WTC11 (cell line): ENCODE data around the gene TMCC1.

Experiments
- FOXP1 ChIP-seq: sonication (generic); formaldehyde crosslinking; IDR thresholded peaks from 2 replicates; pipeline ENCODE4 v1.8.0; 2022; ENCODE audit warnings: missing genetic modification reagents, mild to moderate bottlenecking, moderate library complexity, borderline replicate concordance
- SP1 ChIP-seq: sonication (generic); formaldehyde crosslinking; conservative IDR thresholded peaks from 2 replicates; pipeline ENCODE4 v1.8.1; 2022; ENCODE audit warnings: missing genetic modification reagents
- TEAD1 ChIP-seq: sonication (generic); formaldehyde crosslinking; IDR thresholded peaks from 2 replicates; pipeline ENCODE4 v1.8.0; 2022; ENCODE audit warnings: mild to moderate bottlenecking, missing genetic modification reagents
- ZNF317 ChIP-seq: sonication (generic); formaldehyde crosslinking; IDR thresholded peaks from 2 replicates; pipeline ENCODE4 v1.8.1; 2023; ENCODE audit warnings: low read depth, mild to moderate bottlenecking, moderate library complexity, missing genetic modification reagents, borderline replicate concordance
- TF ChIP-seq, protein P1 (sequence below): fragments of 200-600 bp; IDR thresholded peaks from 2 replicates; pipeline ENCODE4 v1.8.0; 2022; ENCODE audit warnings: antibody characterized with exemption
- TF ChIP-seq, protein P2 (sequence below): sonication (generic); formaldehyde crosslinking; IDR thresholded peaks from 2 replicates; pipeline ENCODE4 v1.8.1; 2022; ENCODE audit warnings: low read depth, mild to moderate bottlenecking, moderate library complexity, missing genetic modification reagents, borderline replicate concordance
- TF ChIP-seq, protein P3 (sequence below): sonication (generic); formaldehyde crosslinking; IDR thresholded peaks from 2 replicates; pipeline ENCODE4 v1.8.1; 2022; ENCODE audit warnings: low read depth, missing genetic modification reagents, borderline replicate concordance
- TF ChIP-seq, protein P4 (sequence below): sonication (generic); formaldehyde crosslinking; IDR thresholded peaks from 2 replicates; pipeline ENCODE4 v1.8.1; 2023; ENCODE audit warnings: mild to moderate bottlenecking, missing genetic modification reagents
- TF ChIP-seq, protein P5 (sequence below): sonication (generic); formaldehyde crosslinking; IDR thresholded peaks from 2 replicates; pipeline ENCODE4 v1.8.1; 2023; ENCODE audit warnings: mild to moderate bottlenecking, missing genetic modification reagents, moderate library complexity
- TF ChIP-seq, protein P6 (sequence below): sonication (generic); formaldehyde crosslinking; IDR thresholded peaks from 2 replicates; pipeline ENCODE4 v1.8.0; 2022; ENCODE audit warnings: mild to moderate bottlenecking, missing genetic modification reagents

DNA sequence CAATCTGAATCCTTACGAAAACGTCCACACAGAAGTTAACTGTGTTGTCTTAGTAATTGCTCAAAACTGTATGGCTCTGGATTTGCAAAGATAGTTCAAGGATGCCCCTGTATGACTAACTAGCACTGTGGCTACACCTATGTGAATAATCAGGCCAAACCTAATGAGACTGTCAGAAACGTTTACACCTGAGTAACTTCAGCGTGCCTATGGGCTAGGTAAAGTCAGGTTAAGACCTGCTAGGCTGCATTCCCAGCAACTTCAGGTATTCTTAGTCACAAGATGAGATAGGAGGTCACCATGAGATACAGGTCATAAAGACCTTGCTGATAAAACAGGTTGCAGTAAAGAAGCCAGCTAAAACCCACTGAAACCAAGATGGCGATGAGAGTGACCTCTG lies 199.3 kb downstream of the TMCC1 start:
- TF ChIP-seq, protein P1, sequence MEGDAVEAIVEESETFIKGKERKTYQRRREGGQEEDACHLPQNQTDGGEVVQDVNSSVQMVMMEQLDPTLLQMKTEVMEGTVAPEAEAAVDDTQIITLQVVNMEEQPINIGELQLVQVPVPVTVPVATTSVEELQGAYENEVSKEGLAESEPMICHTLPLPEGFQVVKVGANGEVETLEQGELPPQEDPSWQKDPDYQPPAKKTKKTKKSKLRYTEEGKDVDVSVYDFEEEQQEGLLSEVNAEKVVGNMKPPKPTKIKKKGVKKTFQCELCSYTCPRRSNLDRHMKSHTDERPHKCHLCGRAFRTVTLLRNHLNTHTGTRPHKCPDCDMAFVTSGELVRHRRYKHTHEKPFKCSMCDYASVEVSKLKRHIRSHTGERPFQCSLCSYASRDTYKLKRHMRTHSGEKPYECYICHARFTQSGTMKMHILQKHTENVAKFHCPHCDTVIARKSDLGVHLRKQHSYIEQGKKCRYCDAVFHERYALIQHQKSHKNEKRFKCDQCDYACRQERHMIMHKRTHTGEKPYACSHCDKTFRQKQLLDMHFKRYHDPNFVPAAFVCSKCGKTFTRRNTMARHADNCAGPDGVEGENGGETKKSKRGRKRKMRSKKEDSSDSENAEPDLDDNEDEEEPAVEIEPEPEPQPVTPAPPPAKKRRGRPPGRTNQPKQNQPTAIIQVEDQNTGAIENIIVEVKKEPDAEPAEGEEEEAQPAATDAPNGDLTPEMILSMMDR: no peak
- TF ChIP-seq, protein P2, sequence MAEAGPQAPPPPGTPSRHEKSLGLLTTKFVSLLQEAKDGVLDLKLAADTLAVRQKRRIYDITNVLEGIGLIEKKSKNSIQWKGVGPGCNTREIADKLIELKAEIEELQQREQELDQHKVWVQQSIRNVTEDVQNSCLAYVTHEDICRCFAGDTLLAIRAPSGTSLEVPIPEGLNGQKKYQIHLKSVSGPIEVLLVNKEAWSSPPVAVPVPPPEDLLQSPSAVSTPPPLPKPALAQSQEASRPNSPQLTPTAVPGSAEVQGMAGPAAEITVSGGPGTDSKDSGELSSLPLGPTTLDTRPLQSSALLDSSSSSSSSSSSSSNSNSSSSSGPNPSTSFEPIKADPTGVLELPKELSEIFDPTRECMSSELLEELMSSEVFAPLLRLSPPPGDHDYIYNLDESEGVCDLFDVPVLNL (CRISPR knock-in tag): no peak
- TF ChIP-seq, protein P3, sequence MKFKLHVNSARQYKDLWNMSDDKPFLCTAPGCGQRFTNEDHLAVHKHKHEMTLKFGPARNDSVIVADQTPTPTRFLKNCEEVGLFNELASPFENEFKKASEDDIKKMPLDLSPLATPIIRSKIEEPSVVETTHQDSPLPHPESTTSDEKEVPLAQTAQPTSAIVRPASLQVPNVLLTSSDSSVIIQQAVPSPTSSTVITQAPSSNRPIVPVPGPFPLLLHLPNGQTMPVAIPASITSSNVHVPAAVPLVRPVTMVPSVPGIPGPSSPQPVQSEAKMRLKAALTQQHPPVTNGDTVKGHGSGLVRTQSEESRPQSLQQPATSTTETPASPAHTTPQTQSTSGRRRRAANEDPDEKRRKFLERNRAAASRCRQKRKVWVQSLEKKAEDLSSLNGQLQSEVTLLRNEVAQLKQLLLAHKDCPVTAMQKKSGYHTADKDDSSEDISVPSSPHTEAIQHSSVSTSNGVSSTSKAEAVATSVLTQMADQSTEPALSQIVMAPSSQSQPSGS (CRISPR knock-in tag): no peak
- TF ChIP-seq SP1 (no peak), FOXP1 (CRISPR knock-in tag) (no peak), TEAD1 (CRISPR knock-in tag) (no peak), ZNF317 (CRISPR knock-in tag) (no peak)
- TF ChIP-seq, protein P4, sequence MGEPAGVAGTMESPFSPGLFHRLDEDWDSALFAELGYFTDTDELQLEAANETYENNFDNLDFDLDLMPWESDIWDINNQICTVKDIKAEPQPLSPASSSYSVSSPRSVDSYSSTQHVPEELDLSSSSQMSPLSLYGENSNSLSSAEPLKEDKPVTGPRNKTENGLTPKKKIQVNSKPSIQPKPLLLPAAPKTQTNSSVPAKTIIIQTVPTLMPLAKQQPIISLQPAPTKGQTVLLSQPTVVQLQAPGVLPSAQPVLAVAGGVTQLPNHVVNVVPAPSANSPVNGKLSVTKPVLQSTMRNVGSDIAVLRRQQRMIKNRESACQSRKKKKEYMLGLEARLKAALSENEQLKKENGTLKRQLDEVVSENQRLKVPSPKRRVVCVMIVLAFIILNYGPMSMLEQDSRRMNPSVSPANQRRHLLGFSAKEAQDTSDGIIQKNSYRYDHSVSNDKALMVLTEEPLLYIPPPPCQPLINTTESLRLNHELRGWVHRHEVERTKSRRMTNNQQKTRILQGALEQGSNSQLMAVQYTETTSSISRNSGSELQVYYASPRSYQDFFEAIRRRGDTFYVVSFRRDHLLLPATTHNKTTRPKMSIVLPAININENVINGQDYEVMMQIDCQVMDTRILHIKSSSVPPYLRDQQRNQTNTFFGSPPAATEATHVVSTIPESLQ (CRISPR knock-in tag): no peak
- TF ChIP-seq, protein P5, sequence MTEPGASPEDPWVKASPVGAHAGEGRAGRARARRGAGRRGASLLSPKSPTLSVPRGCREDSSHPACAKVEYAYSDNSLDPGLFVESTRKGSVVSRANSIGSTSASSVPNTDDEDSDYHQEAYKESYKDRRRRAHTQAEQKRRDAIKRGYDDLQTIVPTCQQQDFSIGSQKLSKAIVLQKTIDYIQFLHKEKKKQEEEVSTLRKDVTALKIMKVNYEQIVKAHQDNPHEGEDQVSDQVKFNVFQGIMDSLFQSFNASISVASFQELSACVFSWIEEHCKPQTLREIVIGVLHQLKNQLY: no peak
- TF ChIP-seq, protein P6, sequence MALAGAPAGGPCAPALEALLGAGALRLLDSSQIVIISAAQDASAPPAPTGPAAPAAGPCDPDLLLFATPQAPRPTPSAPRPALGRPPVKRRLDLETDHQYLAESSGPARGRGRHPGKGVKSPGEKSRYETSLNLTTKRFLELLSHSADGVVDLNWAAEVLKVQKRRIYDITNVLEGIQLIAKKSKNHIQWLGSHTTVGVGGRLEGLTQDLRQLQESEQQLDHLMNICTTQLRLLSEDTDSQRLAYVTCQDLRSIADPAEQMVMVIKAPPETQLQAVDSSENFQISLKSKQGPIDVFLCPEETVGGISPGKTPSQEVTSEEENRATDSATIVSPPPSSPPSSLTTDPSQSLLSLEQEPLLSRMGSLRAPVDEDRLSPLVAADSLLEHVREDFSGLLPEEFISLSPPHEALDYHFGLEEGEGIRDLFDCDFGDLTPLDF (CRISPR knock-in tag): no peak
